ENCODE data around the gene GPHB5.

DNA sequence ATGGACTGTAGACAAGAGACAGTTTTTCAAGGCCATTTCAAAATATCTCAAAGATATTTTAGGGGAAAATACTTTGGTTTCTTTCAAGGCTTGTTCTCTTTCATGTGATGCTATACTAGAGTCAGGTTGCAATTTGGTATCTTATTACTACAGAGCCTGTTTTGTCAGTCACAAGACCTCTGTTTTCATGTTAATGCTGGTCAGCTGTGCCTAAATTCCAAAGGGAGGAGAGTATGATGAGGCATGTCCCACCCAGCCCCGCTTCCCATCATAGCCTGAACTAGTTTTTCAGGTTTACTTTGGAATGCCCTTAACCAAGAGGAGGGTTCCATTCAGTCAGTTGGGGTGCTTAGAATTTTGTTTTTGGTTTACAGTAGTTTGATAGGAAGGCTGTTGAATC lies 52.6 kb downstream of the GPHB5 start:
- TF ChIP-seq POLR2A (IDR thresholded peaks at IDR 0.05) (no peak), CTCF (IDR thresholded peaks at IDR 0.05) (no peak)
